ENCODE measurements around the gene CAP2.

DNA sequence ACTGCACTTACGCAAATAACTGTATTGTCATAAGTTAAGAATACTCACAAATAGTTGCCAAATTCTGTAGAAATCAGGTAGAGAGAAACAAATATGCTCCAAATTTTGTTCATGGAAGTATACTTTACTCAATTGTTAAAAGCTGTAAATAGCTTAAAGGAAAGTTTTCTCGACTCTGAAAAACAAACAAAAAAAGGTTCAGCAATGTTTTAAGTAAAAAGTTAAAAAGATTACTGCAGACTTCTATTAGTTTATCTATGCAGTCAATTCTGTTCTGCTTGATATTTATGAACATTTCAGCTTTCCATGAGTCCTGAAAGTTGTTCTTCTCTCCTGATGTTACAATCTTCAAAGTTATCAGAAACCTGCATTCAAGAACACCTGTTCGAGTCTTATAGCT, 169.2 kb downstream of the CAP2 start:
- TF ChIP-seq POLR2AphosphoS5 (IDR thresholded peaks at IDR 0.05), result no peak
- no peak for TF ChIP-seq POLR2A (IDR thresholded peaks at IDR 0.05)
- TF ChIP-seq, protein P1, sequence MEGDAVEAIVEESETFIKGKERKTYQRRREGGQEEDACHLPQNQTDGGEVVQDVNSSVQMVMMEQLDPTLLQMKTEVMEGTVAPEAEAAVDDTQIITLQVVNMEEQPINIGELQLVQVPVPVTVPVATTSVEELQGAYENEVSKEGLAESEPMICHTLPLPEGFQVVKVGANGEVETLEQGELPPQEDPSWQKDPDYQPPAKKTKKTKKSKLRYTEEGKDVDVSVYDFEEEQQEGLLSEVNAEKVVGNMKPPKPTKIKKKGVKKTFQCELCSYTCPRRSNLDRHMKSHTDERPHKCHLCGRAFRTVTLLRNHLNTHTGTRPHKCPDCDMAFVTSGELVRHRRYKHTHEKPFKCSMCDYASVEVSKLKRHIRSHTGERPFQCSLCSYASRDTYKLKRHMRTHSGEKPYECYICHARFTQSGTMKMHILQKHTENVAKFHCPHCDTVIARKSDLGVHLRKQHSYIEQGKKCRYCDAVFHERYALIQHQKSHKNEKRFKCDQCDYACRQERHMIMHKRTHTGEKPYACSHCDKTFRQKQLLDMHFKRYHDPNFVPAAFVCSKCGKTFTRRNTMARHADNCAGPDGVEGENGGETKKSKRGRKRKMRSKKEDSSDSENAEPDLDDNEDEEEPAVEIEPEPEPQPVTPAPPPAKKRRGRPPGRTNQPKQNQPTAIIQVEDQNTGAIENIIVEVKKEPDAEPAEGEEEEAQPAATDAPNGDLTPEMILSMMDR (IDR thresholded peaks at IDR 0.05 in 8 of 11, conservative IDR thresholded peaks at IDR 0.05 in 3 of 11), result no peak
